Fibroblast of mammary gland (primary cell): ENCODE results near the gene SPSB2.
A peak's percentile ranks its signal among the peaks of the same experiment; 100 is the strongest.

Experiments used
- DNase-seq: peaks from one replicate; pipeline ENCODE4 v3.0.0-alpha.2; 2010; ENCODE audit warnings: low read depth
- H3K4me3 ChIP-seq: 2 replicates; pipeline ENCODE4 v1.5.1; 2011; ENCODE audit warnings: low read depth, mild to moderate bottlenecking, low read length, moderate library complexity; ENCODE audit not compliant: control insufficient read depth
- TF ChIP-seq, protein P1 (sequence below): conservative IDR thresholded peaks from 2 replicates; pipeline ENCODE4 v1.5.1; 2011; ENCODE audit warnings: low read depth, low read length, inconsistent platforms; ENCODE audit not compliant: control insufficient read depth, insufficient read depth

The SPSB2 gene

DNA sequence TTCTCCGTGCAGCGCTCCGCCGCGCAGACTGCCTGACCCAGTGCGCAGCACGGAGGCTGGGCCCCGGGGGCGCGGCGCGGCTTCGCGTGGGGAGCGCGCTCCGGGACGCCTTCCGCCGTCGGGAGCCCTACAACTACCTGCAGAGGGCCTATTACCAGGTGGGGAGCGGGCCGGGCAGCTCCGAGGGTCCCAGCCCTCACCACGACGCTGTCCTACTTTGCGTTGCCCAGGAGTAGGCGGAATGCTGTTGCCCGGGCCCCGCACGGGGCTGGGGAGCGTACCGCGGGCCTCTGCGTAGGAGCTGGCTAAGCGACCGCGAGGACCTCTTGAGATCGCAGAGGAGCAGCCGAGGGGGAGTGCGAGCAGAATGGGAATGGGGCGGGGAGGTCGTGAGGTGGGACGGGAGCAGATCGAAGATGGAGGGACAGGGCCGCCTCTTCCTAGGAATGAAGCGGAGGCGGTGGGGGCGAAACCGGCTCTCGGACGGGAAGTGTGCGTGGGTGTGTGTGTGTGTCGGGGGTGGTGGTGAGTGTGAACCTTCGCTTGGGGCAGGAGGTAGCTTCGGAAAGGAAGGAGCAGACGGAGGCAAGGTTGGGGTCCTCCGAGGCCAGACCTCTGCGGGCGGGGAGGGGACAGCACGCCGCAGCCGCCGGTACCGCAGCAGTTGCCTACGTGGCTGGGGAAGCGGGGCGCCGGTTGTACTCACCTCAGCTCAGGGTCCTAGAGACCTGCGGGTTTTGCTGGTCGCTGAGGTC lies 44.1 kb downstream of the SPSB2 start:
- peak; percentile 39 for DNase-seq
- H3K4me3 ChIP-seq, result peak overlapping the region; percentile 90
- TF ChIP-seq, protein P1, sequence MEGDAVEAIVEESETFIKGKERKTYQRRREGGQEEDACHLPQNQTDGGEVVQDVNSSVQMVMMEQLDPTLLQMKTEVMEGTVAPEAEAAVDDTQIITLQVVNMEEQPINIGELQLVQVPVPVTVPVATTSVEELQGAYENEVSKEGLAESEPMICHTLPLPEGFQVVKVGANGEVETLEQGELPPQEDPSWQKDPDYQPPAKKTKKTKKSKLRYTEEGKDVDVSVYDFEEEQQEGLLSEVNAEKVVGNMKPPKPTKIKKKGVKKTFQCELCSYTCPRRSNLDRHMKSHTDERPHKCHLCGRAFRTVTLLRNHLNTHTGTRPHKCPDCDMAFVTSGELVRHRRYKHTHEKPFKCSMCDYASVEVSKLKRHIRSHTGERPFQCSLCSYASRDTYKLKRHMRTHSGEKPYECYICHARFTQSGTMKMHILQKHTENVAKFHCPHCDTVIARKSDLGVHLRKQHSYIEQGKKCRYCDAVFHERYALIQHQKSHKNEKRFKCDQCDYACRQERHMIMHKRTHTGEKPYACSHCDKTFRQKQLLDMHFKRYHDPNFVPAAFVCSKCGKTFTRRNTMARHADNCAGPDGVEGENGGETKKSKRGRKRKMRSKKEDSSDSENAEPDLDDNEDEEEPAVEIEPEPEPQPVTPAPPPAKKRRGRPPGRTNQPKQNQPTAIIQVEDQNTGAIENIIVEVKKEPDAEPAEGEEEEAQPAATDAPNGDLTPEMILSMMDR, result no peak

DNA sequence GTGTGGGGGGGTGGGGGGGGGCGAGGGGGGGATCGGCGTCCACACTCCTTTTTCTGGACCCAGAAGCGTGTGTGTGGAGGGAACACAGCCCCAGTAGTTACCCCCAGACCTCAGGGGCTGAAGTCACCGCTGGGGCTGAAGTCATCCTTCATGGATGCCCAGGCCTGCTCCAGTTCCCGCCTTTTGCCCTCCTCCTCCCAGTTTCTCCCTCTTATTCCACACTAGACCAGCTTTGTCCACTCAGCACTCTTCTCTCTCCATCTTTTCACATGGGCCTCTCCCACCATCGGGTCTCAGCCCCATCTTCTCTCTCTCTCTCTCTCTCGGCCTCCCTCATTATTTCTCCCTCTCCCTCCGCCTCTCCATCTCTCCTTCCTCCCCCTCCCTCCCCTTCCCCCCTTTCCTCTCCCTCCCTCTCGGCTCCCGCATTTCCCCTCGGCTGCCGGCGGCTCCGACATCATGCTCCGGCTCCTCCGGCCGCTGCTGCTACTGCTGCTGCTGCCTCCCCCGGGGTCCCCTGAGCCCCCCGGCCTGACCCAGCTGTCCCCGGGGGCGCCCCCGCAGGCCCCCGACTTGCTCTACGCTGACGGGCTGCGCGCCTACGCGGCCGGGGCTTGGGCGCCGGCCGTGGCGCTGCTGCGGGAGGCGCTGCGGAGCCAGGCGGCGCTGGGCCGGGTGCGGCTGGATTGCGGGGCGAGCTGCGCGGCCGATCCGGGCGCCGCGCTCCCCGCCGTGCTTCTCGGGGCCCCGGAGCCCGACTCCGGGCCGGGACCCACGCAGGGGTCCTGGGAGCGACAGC lies 44.9 kb downstream of the SPSB2 start, which contains the start of gene P3H3:
P3H3 (plus strand) TSS at position 426 of the 799 bp plus-strand sequence; CDS start at position 460, 34 bp downstream.
- TF ChIP-seq, protein P1, result no peak
- peak; percentile 63 for DNase-seq

DNA sequence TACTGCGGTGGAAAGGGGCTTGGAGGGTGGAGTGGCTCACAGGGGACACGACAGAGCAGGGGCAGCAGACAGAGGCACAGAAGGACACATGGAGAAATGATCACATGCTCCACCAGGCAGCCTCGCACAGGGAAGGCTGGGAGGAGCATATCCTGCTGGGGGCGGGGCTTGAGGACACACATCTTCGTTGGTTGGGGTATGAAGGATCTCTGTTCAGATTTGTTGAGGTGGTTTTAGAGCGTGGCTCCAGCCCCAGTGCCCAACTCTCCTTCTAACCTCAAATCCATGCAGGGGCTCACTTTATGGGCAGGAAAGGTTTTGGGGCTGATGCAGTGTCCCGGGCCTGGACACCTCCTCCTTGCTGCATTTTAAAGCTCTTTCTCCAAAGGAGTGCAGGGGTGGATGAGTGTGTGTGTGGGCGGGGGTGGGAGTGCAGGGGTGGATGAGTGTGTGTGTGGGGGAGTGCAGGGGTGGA lies 45.6 kb downstream of the SPSB2 start:
- H3K4me3 ChIP-seq, result peak overlapping the region; percentile 33
- TF ChIP-seq, protein P1, result no peak
- DNase-seq, result peak; percentile 83

More for the DNA sequence above, 44.9 kb downstream of the SPSB2 start, which contains the start of gene P3H3:
- H3K4me3 ChIP-seq, result peak within 1 kb of the TSS; percentile 90

DNA sequence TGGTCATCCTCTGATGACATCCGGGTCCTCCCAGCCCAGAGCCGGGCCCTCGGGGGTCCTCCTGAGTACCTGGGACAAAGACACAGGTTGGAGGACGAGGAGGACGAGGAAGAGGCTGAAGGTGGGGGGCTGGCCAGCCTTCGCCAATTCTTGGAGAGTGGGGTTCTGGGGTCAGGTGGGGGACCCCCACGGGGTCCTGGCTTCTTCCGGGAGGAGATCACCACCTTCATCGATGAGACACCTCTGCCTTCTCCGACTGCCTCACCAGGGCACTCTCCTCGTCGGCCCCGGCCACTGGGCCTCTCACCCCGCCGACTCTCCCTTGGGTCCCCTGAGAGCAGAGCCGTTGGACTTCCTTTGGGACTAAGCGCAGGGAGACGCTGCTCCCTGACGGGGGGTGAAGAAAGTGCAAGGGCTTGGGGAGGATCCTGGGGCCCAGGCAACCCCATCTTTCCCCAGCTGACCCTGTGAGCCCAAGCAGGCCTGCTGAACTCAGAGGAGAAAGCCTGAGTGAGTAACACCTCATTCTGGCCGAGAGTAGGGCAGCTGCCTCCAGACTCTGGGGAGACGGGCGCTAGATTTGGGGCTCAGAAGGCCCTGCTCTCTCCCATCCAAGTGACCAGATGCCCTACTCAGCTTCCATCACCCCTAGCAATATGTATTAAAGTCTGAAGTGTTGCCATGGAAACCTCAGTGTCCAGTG lies 46.2 kb downstream of the SPSB2 start:
- no peak for DNase-seq
- TF ChIP-seq, protein P1, result no peak
- no peak overlapping the region for H3K4me3 ChIP-seq

DNA sequence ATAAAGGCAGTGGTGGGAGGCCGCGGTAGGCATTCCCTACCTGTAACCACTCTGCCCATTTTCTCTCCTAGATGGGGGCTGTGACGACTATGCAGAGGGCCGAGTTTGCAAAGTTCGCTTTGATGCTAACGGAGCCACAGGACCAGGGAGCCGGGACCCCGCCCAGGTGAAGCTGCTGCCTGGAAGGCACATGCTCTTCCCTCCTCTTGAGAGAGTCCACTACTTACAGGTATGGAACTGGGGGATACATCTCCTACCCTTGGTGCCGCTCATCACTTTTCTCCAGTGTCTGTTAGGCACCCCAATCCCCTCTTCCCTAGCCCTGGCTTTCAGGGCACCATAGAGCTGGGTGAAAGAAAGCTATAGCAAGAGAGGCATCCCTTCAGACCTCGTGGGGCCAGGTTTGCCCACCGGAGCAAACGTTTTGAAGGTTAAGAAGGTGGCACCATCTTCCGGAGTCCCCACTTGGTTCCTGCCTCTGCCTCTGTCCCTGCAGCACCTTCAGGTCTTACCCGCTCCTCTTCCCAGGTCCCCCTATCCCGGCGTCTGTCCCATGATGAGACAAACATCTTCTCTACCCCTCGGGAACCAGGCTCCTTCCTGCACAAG lies 46.9 kb downstream of the SPSB2 start:
- DNase-seq, result no peak
- TF ChIP-seq, protein P1, result no peak
- no peak overlapping the region for H3K4me3 ChIP-seq
